Measurements from ENCODE around the gene L1CAM. TPM values are rescaled to one million over a fixed set of nuclear protein-coding genes. Genes with fewer than 3 reads are reported as not detected.

Gene L1CAM
- polyA plus RNA-seq, 3 donors = 0.55 TPM; not detected in 2

DNA sequence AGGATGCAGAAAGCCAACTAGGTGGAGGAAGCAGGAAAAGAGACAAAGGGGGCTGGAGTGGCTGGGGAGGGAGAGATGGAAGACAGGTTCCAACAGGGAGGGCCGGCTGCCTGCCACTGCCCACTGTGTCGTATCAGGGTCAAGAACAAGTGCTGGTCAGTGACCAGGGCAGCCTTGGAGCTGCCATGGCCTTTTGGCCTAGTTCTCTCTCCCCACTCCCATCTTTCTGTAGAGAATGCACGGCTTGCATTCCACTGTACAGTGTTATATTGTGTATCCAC is 11.9 kb downstream of the L1CAM start:
- Mint-ChIP-seq H3K27me3 (ENCODE audit: low read depth in 3 of 3) (peaks cover 21 to 58% (median 45%) of the 10 kb centered on the region in 3 donors), H3K27ac (no peak overlapping the region), H3K36me3 (no peaks in the 10 kb centered on the region), H3K9me3 (peaks cover 0 to 5% (median under 1%) of the 10 kb centered on the region in 7 donors), H3K4me3 (peak overlapping the region in 1 of 2 donors; percentile 7), H3K4me1 (peaks cover 2% of the 10 kb centered on the region)
- TF ChIP-seq CTCF (IDR thresholded peaks at IDR 0.05) = no peak
- no peaks in the 10 kb centered on the region for H3K79me2 ChIP-seq (ENCODE audit: insufficient read depth, low read length)
- peaks cover 2 to 3% of the 10 kb centered on the region in 2 donors for H3K27me3 ChIP-seq (ENCODE audit: control insufficient read depth in 2 of 2, insufficient read depth in 2 of 2, low read length in 2 of 2)
- no peaks in the 10 kb centered on the region for H3K4me1 ChIP-seq (ENCODE audit: control insufficient read depth in 1 of 2, insufficient read depth in 2 of 2, low read length in 2 of 2)
- H3K4me3 ChIP-seq (replicated peaks in 1 of 3; ENCODE audit: low read depth in 2 of 3, low read length in 3 of 3) = no peak overlapping the region
- H3K27ac ChIP-seq (ENCODE audit: low read depth in 1 of 2, low read length in 2 of 2) = no peak overlapping the region
- no peaks in the 10 kb centered on the region for H3K36me3 ChIP-seq (replicated peaks in 1 of 2; ENCODE audit: control insufficient read depth in 1 of 2, insufficient read depth in 2 of 2, low read length in 2 of 2)
- H3K9ac ChIP-seq (ENCODE audit: insufficient read depth, low read length, poor library complexity, severe bottlenecking) = no peak overlapping the region
- DNase-seq = no peak
- no CpG with 5 or more reads among the region's 3 CpGs for WGBS (ENCODE audit: insufficient coverage)
- no peak overlapping the region for H3K4me2 ChIP-seq (replicated peaks; ENCODE audit: extremely low read depth, low read length, poor library complexity, severe bottlenecking)
- intact Hi-C loops (cut with micrococcal nuclease) = no loop called here
- no peak overlapping the region for H2AFZ ChIP-seq (ENCODE audit: insufficient read depth, low read depth, low read length, poor library complexity, severe bottlenecking)
- peaks cover 0 to 3% of the 10 kb centered on the region in 2 donors for H3K9me3 ChIP-seq (replicated peaks in 1 of 2; ENCODE audit: control insufficient read depth in 1 of 2, insufficient read depth in 1 of 2, low read length in 2 of 2)
- no peaks in the 10 kb centered on the region for H4K20me1 ChIP-seq (ENCODE audit: insufficient read depth, low read length)

DNA sequence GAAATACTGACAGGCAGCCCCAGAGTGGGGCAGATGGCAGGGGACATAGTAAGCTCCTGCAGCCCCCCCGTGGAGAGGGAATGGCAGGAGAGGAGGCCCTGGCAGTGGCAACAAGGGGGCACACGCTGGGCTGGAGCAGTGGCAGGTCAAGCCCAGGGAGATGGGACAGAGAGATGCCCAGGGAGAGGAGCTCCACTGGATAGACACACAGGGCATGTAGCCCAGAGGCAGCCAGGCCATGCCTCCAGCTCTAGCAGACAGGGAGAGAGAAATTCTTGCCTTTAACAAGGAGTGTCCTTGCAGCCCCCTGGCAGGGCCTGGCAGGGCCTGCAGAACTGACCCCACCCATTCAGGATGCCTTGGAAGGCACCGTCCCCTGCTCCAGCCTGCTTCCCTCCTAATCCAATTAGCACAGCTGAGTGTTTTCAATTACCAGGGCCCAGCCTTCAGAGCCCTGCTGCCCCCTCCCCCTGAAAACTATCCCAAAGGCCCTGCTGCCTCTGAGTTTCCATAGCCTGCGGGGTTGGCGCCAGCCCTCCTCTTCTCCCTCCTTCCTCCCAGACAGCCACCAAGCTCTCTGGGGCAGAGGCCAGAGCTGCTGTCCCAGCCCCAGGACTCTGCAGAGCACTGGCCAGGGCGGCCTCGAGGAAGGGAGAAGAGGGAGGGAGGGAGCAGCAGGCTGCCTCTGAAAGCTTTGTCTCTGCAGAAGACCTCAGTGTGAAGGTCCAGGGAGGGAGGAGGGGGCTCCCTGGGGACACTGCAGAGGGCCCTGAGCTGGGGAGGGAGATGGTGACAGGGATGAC is 12.5 kb downstream of the L1CAM start:
- Histone ChIP-seq H2AFZ (ENCODE audit: insufficient read depth, low read depth, low read length, poor library complexity, severe bottlenecking) (no peak overlapping the region), H3K79me2 (ENCODE audit: insufficient read depth, low read length) (no peaks in the 10 kb centered on the region), H3K4me1 (ENCODE audit: control insufficient read depth in 1 of 2, insufficient read depth in 2 of 2, low read length in 2 of 2) (no peaks in the 10 kb centered on the region), H3K27me3 (ENCODE audit: control insufficient read depth in 2 of 2, insufficient read depth in 2 of 2, low read length in 2 of 2) (no peaks in the 10 kb centered on the region), H4K20me1 (ENCODE audit: insufficient read depth, low read length) (no peaks in the 10 kb centered on the region), H3K9ac (ENCODE audit: insufficient read depth, low read length, poor library complexity, severe bottlenecking) (no peak overlapping the region), H3K27ac (ENCODE audit: low read depth in 1 of 2, low read length in 2 of 2) (no peak overlapping the region), H3K4me3 (replicated peaks in 1 of 3; ENCODE audit: low read depth in 2 of 3, low read length in 3 of 3) (no peak overlapping the region), H3K4me2 (replicated peaks; ENCODE audit: extremely low read depth, low read length, poor library complexity, severe bottlenecking) (no peak overlapping the region), H3K9me3 (replicated peaks in 1 of 2; ENCODE audit: control insufficient read depth in 1 of 2, insufficient read depth in 1 of 2, low read length in 2 of 2) (no peaks in the 10 kb centered on the region), H3K36me3 (replicated peaks in 1 of 2; ENCODE audit: control insufficient read depth in 1 of 2, insufficient read depth in 2 of 2, low read length in 2 of 2) (no peaks in the 10 kb centered on the region)
- Mint-ChIP-seq H3K27me3 (ENCODE audit: low read depth in 3 of 3) (peaks cover 15 to 54% (median 39%) of the 10 kb centered on the region in 3 donors), H3K4me1 (peaks cover 2% of the 10 kb centered on the region), H3K9me3 (peaks cover 0 to 7% (median 0%) of the 10 kb centered on the region in 7 donors), H3K36me3 (no peaks in the 10 kb centered on the region), H3K4me3 (peak overlapping the region in 1 of 2 donors; percentile 7), H3K27ac (no peak overlapping the region)
- intact Hi-C loops (cut with micrococcal nuclease) = no loop called here
- DNase-seq = no peak
- WGBS (ENCODE audit: insufficient coverage) = no CpG with 5 or more reads among the region's 7 CpGs
- TF ChIP-seq CTCF (IDR thresholded peaks at IDR 0.05) = no peak

Data from CD14-positive monocyte (primary cell).